ENCODE measurements around the gene ZNF526. TPM values are rescaled to one million over a fixed set of nuclear protein-coding genes. Genes with fewer than 3 reads are reported as not detected.

ZNF526 gene
- total and polyA plus RNA-seq, 9 of the 15 experiments (the other 6 are each of a cell fraction or from before 2014, with no cell fraction given), result 1.3 to 17.9 (median 6.2) TPM

DNA sequence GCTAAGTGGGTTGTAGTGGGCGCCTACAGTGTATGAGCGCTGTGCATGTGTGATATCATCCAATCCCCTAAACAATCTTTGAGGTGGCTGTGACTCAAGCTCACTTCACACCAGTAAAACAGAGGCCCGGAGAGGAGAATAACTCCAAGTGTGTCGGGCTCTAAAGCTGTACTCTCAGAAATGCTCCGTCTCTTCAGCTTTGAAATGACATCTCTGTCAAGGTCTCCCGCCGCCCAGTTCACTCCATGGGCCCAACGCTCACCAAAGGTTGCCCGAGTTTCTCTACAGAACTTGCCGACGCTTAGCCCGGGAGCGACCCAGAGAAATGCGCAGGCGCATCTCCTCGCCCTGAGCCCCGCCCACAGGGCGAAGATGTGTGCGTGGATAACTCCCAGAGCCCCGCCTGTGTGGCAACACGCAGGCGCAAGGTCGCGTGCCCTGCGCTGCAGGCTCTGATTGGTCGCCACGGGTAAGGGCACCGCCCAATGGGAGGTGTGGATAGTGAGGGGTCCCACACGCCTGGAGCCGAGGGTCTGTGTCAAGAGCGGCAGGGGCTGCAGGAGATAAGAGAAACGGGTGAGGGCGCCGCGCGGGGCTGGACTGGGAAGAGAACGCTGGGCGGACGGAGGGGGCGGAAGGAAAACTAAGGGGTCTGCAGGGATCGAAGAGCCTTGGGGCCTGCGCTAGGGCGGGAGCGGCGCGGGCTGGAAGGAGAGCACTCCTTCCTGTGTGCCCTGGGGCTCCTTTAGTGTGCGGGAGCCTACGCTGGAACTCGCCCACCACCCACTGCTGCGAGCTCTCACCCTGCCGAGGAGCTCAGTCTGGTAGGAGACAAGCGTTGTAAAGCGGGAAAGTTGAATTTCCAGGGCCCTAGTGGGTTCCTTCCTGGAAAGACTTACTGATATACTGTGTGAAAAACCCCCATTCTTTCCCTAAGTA lies at the start of gene ZNF526 (continued):
- TF ChIP-seq, protein P1, sequence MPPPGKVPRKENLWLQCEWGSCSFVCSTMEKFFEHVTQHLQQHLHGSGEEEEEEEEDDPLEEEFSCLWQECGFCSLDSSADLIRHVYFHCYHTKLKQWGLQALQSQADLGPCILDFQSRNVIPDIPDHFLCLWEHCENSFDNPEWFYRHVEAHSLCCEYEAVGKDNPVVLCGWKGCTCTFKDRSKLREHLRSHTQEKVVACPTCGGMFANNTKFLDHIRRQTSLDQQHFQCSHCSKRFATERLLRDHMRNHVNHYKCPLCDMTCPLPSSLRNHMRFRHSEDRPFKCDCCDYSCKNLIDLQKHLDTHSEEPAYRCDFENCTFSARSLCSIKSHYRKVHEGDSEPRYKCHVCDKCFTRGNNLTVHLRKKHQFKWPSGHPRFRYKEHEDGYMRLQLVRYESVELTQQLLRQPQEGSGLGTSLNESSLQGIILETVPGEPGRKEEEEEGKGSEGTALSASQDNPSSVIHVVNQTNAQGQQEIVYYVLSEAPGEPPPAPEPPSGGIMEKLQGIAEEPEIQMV (tag; conservative IDR thresholded peaks at IDR 0.05; ENCODE audit: low read depth), result no peak
- TF ChIP-seq NR2C1 (IDR thresholded peaks at IDR 0.05), result no peak
- no peak for TF ChIP-seq NR2C1 (tag; IDR thresholded peaks at IDR 0.05)
- TF ChIP-seq ZNF354B (CRISPR knock-in tag; IDR thresholded peaks at IDR 0.05), result no peak
- TF ChIP-seq, protein P2, sequence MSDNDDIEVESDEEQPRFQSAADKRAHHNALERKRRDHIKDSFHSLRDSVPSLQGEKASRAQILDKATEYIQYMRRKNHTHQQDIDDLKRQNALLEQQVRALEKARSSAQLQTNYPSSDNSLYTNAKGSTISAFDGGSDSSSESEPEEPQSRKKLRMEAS (CRISPR knock-in tag; IDR thresholded peaks at IDR 0.05), result no peak; the same call in 1 of the 2 replicates
- no peak for TF ChIP-seq ZNF79 (CRISPR knock-in tag; IDR thresholded peaks at IDR 0.05; ENCODE audit: low read depth)
- no peak for TF ChIP-seq SAFB2 (IDR thresholded peaks at IDR 0.05; ENCODE audit: borderline replicate concordance, low read depth, low read length, severe bottlenecking)
- no peak for TF ChIP-seq ZNF76 (CRISPR knock-in tag; IDR thresholded peaks at IDR 0.05; ENCODE audit: borderline replicate concordance)
- TF ChIP-seq HNRNPL (IDR thresholded peaks at IDR 0.05; ENCODE audit: low read depth, low read length), result no peak
- TF ChIP-seq ZNF77 (CRISPR knock-in tag; IDR thresholded peaks at IDR 0.05), result no peak
- peak; percentile 95 for TF ChIP-seq RBFOX2 (IDR thresholded peaks at IDR 0.05; ENCODE audit: low read depth, low read length)
- TF ChIP-seq, protein P3, sequence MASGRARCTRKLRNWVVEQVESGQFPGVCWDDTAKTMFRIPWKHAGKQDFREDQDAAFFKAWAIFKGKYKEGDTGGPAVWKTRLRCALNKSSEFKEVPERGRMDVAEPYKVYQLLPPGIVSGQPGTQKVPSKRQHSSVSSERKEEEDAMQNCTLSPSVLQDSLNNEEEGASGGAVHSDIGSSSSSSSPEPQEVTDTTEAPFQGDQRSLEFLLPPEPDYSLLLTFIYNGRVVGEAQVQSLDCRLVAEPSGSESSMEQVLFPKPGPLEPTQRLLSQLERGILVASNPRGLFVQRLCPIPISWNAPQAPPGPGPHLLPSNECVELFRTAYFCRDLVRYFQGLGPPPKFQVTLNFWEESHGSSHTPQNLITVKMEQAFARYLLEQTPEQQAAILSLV (tag; IDR thresholded peaks at IDR 0.05), result no peak
- TF ChIP-seq, protein P4, sequence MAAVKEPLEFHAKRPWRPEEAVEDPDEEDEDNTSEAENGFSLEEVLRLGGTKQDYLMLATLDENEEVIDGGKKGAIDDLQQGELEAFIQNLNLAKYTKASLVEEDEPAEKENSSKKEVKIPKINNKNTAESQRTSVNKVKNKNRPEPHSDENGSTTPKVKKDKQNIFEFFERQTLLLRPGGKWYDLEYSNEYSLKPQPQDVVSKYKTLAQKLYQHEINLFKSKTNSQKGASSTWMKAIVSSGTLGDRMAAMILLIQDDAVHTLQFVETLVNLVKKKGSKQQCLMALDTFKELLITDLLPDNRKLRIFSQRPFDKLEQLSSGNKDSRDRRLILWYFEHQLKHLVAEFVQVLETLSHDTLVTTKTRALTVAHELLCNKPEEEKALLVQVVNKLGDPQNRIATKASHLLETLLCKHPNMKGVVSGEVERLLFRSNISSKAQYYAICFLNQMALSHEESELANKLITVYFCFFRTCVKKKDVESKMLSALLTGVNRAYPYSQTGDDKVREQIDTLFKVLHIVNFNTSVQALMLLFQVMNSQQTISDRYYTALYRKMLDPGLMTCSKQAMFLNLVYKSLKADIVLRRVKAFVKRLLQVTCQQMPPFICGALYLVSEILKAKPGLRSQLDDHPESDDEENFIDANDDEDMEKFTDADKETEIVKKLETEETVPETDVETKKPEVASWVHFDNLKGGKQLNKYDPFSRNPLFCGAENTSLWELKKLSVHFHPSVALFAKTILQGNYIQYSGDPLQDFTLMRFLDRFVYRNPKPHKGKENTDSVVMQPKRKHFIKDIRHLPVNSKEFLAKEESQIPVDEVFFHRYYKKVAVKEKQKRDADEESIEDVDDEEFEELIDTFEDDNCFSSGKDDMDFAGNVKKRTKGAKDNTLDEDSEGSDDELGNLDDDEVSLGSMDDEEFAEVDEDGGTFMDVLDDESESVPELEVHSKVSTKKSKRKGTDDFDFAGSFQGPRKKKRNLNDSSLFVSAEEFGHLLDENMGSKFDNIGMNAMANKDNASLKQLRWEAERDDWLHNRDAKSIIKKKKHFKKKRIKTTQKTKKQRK (IDR thresholded peaks at IDR 0.05; ENCODE audit: borderline replicate concordance, low read depth, low read length), result no peak
- TF ChIP-seq, protein P5, sequence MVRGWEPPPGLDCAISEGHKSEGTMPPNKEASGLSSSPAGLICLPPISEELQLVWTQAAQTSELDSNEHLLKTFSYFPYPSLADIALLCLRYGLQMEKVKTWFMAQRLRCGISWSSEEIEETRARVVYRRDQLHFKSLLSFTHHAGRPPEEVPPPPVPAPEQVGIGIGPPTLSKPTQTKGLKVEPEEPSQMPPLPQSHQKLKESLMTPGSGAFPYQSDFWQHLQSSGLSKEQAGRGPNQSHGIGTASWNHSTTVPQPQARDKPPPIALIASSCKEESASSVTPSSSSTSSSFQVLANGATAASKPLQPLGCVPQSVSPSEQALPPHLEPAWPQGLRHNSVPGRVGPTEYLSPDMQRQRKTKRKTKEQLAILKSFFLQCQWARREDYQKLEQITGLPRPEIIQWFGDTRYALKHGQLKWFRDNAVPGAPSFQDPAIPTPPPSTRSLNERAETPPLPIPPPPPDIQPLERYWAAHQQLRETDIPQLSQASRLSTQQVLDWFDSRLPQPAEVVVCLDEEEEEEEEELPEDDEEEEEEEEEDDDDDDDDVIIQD (CRISPR knock-in tag; IDR thresholded peaks at IDR 0.05), result no peak
- TF ChIP-seq, protein P6, sequence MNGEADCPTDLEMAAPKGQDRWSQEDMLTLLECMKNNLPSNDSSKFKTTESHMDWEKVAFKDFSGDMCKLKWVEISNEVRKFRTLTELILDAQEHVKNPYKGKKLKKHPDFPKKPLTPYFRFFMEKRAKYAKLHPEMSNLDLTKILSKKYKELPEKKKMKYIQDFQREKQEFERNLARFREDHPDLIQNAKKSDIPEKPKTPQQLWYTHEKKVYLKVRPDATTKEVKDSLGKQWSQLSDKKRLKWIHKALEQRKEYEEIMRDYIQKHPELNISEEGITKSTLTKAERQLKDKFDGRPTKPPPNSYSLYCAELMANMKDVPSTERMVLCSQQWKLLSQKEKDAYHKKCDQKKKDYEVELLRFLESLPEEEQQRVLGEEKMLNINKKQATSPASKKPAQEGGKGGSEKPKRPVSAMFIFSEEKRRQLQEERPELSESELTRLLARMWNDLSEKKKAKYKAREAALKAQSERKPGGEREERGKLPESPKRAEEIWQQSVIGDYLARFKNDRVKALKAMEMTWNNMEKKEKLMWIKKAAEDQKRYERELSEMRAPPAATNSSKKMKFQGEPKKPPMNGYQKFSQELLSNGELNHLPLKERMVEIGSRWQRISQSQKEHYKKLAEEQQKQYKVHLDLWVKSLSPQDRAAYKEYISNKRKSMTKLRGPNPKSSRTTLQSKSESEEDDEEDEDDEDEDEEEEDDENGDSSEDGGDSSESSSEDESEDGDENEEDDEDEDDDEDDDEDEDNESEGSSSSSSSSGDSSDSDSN (IDR thresholded peaks at IDR 0.05; ENCODE audit: borderline replicate concordance in 1 of 2, low read depth in 2 of 2, low read length in 2 of 2), result no peak
- no peak for TF ChIP-seq ZNF121 (CRISPR knock-in tag; conservative IDR thresholded peaks at IDR 0.05)

Measured in K562 (cell line).